Activated CD4-positive, CD25-positive, alpha-beta regulatory T cell (primary cell): ENCODE data around the gene ASCL1.

Experiments
- DNase-seq, 4 experiments: peaks; one replicate each; lab custom pipeline; 2025; lab: John Stamatoyannopoulos, UW

ASCL1 gene

DNA sequence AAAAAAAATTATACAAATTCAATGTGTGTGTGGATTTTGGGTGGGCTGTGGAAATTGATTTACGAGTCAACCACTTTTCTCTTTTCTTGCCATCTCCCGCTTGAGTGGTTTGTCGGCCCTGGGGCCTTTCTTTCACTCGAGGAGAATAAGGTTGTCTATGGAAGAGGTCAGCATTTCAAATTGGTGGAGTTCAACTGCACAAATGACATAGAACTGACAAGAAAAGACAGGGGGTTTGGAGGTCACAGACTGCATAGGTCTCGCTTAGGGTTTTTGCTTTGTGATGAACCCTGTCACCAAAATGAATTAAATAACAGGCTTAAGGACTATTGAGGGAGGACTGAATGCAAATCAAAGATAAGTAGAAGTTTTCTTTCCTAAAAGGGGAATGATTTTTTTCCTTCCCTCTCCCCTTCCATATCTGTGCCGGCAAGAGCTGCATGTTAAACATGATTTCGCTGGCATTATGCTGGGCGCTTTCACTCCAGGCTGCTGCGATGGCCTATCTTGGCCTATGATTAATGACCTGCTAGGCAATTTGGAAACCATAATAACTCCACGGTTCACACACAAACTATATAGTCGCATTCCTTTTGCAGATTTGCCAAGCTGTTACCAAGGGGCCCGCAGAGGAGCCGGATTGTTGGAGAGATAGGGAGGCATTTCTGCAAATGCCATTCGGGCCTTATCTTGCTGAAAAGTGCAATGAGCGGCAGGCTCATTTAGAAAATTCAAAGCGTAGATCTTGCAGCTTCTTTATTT, 20.7 kb downstream of the ASCL1 start:
- no peak for DNase-seq

DNA sequence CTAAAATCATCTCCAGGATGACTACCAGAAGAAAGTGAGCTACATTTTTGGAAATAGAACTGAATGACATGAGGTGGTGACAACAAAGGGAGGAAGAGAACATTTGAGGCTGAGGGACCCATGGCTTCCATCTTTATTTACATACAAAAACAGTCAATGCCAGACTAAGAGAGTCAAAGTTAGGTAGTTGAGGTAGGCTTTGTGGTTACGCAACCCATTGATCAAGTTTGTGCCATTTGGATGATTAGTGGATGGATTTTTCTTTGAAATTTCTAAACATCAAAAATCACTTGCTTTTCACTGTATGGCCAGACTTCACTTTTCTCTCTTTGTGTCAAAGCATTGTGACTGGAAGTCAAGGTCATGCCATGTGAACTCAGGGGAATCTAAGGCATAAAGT, 22.9 kb downstream of the ASCL1 start:
- DNase-seq, result no peak

DNA sequence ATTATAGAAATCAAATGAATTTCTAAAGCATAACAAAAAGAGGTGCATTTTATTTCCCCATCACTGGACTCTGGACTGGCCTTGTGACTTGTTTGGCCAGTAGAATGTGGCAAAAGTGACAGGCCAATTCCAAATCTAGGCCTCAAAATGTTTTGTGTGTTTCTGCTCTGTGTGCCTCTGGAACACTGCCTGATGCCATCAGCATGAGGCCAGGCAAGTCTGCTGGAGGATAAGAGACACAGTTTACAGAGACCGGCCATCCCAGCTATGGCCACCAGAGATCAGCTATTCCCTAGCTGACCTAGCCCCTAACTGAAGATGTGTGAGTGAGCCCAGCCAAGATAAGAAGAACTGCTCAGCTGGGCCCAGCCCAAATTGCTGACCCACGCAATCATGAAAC, 32.9 kb downstream of the ASCL1 start:
- DNase-seq, result no peak

DNA sequence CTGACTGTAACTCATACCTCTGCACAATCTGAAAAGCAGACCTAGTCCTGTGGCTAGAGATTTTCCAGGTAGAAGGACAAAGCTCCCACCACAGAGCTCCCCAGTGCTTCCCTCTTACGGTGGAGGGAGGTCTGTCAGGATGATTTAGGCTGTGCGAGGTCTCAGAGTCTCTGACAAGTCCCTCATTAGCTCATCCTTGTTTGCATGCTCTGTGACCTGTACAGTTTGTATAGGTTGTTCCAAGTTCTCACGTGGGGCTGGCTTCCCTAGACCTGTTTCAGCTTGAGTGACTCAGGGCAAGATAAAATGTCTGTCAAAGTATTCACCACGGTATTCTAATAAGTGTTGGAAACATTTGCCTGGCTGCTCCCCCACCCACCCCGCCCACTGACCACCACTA, 34.8 kb downstream of the ASCL1 start:
- DNase-seq, result no peak

DNA sequence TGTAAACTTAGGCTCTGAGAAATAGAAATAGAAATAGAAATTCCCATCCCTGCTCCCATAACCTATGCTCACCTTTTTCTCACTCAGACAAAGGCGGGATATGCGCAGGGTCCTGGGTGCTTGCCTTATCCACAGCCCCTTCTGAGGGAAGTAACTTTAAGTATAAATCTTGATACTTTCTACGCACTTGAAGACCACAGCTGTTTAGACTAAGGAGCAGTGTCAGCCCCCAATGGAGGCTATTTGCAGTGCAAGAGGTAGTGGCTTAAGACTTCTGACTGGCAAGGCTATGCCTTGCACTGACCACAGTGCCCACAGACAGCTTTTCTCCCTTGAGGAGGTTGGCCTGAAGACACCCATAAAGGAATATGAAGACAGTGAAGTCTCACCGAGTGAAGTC, 35.2 kb downstream of the ASCL1 start:
- DNase-seq, result no peak

DNA sequence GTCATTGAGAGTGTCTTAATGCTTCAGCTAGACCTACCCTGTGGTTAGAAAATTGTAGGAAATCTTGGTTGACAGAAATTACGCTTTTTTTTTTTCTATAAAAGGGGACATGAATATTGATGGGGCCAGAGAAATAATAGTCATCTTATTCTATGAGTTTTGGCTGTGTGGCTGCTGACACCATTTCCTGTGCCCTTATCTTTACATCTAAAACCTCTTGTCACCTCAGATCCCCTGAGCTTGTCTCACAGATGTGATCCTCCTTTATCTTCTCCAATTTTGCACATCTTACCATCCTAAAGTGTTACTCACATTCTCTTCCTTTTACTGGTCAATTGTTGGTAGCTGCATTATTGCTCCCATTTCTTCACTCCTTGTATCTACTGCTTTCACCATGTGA, 36.1 kb downstream of the ASCL1 start:
- no peak for DNase-seq

DNA sequence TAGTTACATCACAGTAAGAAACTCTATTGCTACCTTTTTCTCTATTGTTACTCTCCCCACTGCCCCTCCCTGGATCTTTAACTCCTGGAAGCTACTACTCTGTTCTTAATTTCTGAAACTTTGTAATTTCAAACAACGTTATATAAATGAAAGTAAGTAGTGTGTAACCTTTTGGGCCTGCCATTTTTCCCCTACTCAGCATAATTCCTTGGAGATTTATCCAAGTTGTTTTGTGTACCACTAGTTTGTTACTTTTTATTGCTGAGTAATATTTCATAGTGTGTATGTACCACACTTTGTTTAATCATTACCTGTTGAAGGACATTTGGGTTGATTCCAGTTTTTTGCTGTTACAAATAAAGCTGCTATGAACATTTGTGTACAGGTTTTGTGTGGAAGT, 37.9 kb downstream of the ASCL1 start:
- DNase-seq, result no peak
